ENCODE results near the gene ARMS2.

Gene ARMS2

GRCh38 chr10:122445469-122445868 is 9.0 kb upstream of the ARMS2 start:
- Histone ChIP-seq H3K36me3 (ENCODE audit: insufficient read depth, low read length) (no peaks in the 10 kb centered on the region), H3K4me2 (ENCODE audit: low read length) (no peak overlapping the region), H3K4me1 (ENCODE audit: insufficient read depth, low read length, severe bottlenecking) (no peaks in the 10 kb centered on the region), H3K79me2 (ENCODE audit: insufficient read depth, low read length) (no peaks in the 10 kb centered on the region), H3F3A (ENCODE audit: insufficient read depth, low read length) (no peaks in the 10 kb centered on the region), H3K9me3 (ENCODE audit: low read length) (no peaks in the 10 kb centered on the region), H3K9ac (ENCODE audit: low read length) (no peak overlapping the region), H2AFZ (ENCODE audit: low read length) (no peak overlapping the region), H3K9me2 (ENCODE audit: low read depth, low read length) (no peaks in the 10 kb centered on the region), H4K20me1 (ENCODE audit: insufficient read depth, low read length) (no peaks in the 10 kb centered on the region), H3K27me3 (ENCODE audit: insufficient read depth, low read length) (no peaks in the 10 kb centered on the region), H3K4me3 (ENCODE audit: low read depth, low read length, poor library complexity, severe bottlenecking) (no peak overlapping the region), H3K27ac (ENCODE audit: low read depth, low read length, poor library complexity, severe bottlenecking) (no peak overlapping the region)
- no peak for TF ChIP-seq EZH2 (IDR thresholded peaks at IDR 0.05; ENCODE audit: borderline replicate concordance, low read length)
- no peak for TF ChIP-seq CTCF (IDR thresholded peaks at IDR 0.05; ENCODE audit: low read length)

GRCh38 chr10:122445904-122446303 is 8.5 kb upstream of the ARMS2 start:
- H3K4me2 ChIP-seq (ENCODE audit: low read length): no peak overlapping the region
- no peaks in the 10 kb centered on the region for H3K9me3 ChIP-seq (ENCODE audit: low read length)
- no peak for TF ChIP-seq EZH2 (IDR thresholded peaks at IDR 0.05; ENCODE audit: borderline replicate concordance, low read length)
- TF ChIP-seq CTCF (IDR thresholded peaks at IDR 0.05; ENCODE audit: low read length): no peak
- no peaks in the 10 kb centered on the region for H3K79me2 ChIP-seq (ENCODE audit: insufficient read depth, low read length)
- no peaks in the 10 kb centered on the region for H3K4me1 ChIP-seq (ENCODE audit: insufficient read depth, low read length, severe bottlenecking)
- H3F3A ChIP-seq (ENCODE audit: insufficient read depth, low read length): no peaks in the 10 kb centered on the region
- H4K20me1 ChIP-seq (ENCODE audit: insufficient read depth, low read length): no peaks in the 10 kb centered on the region
- no peaks in the 10 kb centered on the region for H3K36me3 ChIP-seq (ENCODE audit: insufficient read depth, low read length)
- no peak overlapping the region for H3K4me3 ChIP-seq (ENCODE audit: low read depth, low read length, poor library complexity, severe bottlenecking)
- H3K9ac ChIP-seq (ENCODE audit: low read length): no peak overlapping the region
- H3K9me2 ChIP-seq (ENCODE audit: low read depth, low read length): no peaks in the 10 kb centered on the region
- H3K27me3 ChIP-seq (ENCODE audit: insufficient read depth, low read length): no peaks in the 10 kb centered on the region
- no peak overlapping the region for H2AFZ ChIP-seq (ENCODE audit: low read length)
- no peak overlapping the region for H3K27ac ChIP-seq (ENCODE audit: low read depth, low read length, poor library complexity, severe bottlenecking)

GRCh38 chr10:122446668-122447423 is 7.6 kb upstream of the ARMS2 start:
- TF ChIP-seq CTCF (IDR thresholded peaks at IDR 0.05; ENCODE audit: low read length) (no peak), EZH2 (IDR thresholded peaks at IDR 0.05; ENCODE audit: borderline replicate concordance, low read length) (no peak)
- Histone ChIP-seq H3K4me1 (ENCODE audit: insufficient read depth, low read length, severe bottlenecking) (no peaks in the 10 kb centered on the region), H3K4me2 (ENCODE audit: low read length) (no peak overlapping the region), H3K9me3 (ENCODE audit: low read length) (no peaks in the 10 kb centered on the region), H3K36me3 (ENCODE audit: insufficient read depth, low read length) (no peaks in the 10 kb centered on the region), H3K9me2 (ENCODE audit: low read depth, low read length) (no peaks in the 10 kb centered on the region), H2AFZ (ENCODE audit: low read length) (no peak overlapping the region), H4K20me1 (ENCODE audit: insufficient read depth, low read length) (no peaks in the 10 kb centered on the region), H3F3A (ENCODE audit: insufficient read depth, low read length) (no peaks in the 10 kb centered on the region), H3K4me3 (ENCODE audit: low read depth, low read length, poor library complexity, severe bottlenecking) (no peak overlapping the region), H3K27ac (ENCODE audit: low read depth, low read length, poor library complexity, severe bottlenecking) (no peak overlapping the region), H3K79me2 (ENCODE audit: insufficient read depth, low read length) (no peaks in the 10 kb centered on the region), H3K9ac (ENCODE audit: low read length) (no peak overlapping the region), H3K27me3 (ENCODE audit: insufficient read depth, low read length) (no peaks in the 10 kb centered on the region)

All from OCI-LY1 (cell line).